Urinary bladder (tissue), 4 donors: ENCODE results near the gene SIRT2. TPM values are rescaled to one million over a fixed set of nuclear protein-coding genes. Genes with fewer than 3 reads are reported as not detected.

Source experiments
- DNase-seq: peaks from one replicate; pipeline ENCODE4 v3.0.0-alpha.2; 2015; ENCODE audit errors: extremely low spot score
- H3K27ac ChIP-seq: one replicate; pipeline ENCODE4 v1.5.1; 2013; ENCODE audit warnings: low read depth, mild to moderate bottlenecking, moderate library complexity
- H3K36me3 ChIP-seq: one replicate; pipeline ENCODE4 v1.6.1; 2013; ENCODE audit warnings: mild to moderate bottlenecking, moderate library complexity; ENCODE audit not compliant: insufficient read depth
- H3K4me1 ChIP-seq: one replicate; pipeline ENCODE4 v1.6.1; 2013; ENCODE audit warnings: mild to moderate bottlenecking, moderate library complexity; ENCODE audit not compliant: insufficient read depth
- H3K4me3 ChIP-seq: one replicate; pipeline ENCODE4 v1.5.1; 2013; ENCODE audit warnings: low read depth, low read length
- WGBS: extraction: QIAGEN DNeasy Blood & Tissue Kit; methylation state at CpG from one replicate; pipeline ENCODE4 v1.1.7; 2013; 5-methylcytosine and 5-hydroxymethylcytosine counted together
- polyA plus RNA-seq: library from polyadenylated mRNA; stranded (reverse); fragments of 200-250 nt; gene quantifications from one replicate; pipeline ENCODE4 v1.2.3, GENCODE V29; 2013
- total RNA-seq: library from RNA; depleted of rRNA; stranded (reverse); fragments of >200 nt; gene quantifications from one replicate; pipeline ENCODE4 v1.2.3, GENCODE V29; 2014
- donor health status: healthy with polysubstance abuse.
- donor health status: healthy.

Gene SIRT2
- total and polyA plus RNA-seq, 2 donors, result 39.8 to 67.6 TPM

GRCh38 chr19:38844093-38844686, 55.2 kb downstream of the SIRT2 start:
- H3K4me1 ChIP-seq, result no peaks in the 10 kb centered on the region
- no peak overlapping the region for H3K4me3 ChIP-seq
- H3K27ac ChIP-seq, result no peak overlapping the region
- 90% methylated on average over 11 of the region's 11 CpGs for WGBS
- no peak for DNase-seq
- H3K36me3 ChIP-seq, result peaks cover 17% of the 10 kb centered on the region

GRCh38 chr19:38843175-38843758, 56.2 kb downstream of the SIRT2 start:
- WGBS, result 95% methylated on average over 9 of the region's 9 CpGs
- Histone ChIP-seq H3K27ac (no peak overlapping the region), H3K36me3 (peaks cover 17% of the 10 kb centered on the region), H3K4me3 (no peak overlapping the region), H3K4me1 (no peaks in the 10 kb centered on the region)
- no peak for DNase-seq

- 88% methylated on average over 17 of the region's 17 CpGs for WGBS
- no peak for DNase-seq
- Histone ChIP-seq H3K4me1 (no peaks in the 10 kb centered on the region), H3K36me3 (peaks cover 20% of the 10 kb centered on the region), H3K4me3 (no peak overlapping the region), H3K27ac (no peak overlapping the region)
Observed at GRCh38 chr19:38842439-38843174, 56.8 kb downstream of the SIRT2 start.

GRCh38 chr19:38841787-38842438, 57.5 kb downstream of the SIRT2 start:
- H3K36me3 ChIP-seq, result peaks cover 20% of the 10 kb centered on the region

GRCh38 chr19:38841180-38841766, 58.1 kb downstream of the SIRT2 start:
- no peak overlapping the region for H3K27ac ChIP-seq
- 93% methylated on average over 12 of the region's 12 CpGs for WGBS
- H3K4me1 ChIP-seq, result no peaks in the 10 kb centered on the region
- peaks cover 19% of the 10 kb centered on the region for H3K36me3 ChIP-seq
- H3K4me3 ChIP-seq, result no peak overlapping the region
- no peak for DNase-seq

More at GRCh38 chr19:38841787-38842438, 57.5 kb downstream of the SIRT2 start:
- Histone ChIP-seq H3K4me3 (no peak overlapping the region), H3K27ac (no peak overlapping the region), H3K4me1 (no peaks in the 10 kb centered on the region)
- DNase-seq, result no peak
- 90% methylated on average over 19 of the region's 19 CpGs for WGBS

GRCh38 chr19:38840583-38840968, 58.8 kb downstream of the SIRT2 start:
- Histone ChIP-seq H3K4me3 (no peak overlapping the region), H3K4me1 (no peaks in the 10 kb centered on the region), H3K36me3 (peaks cover 17% of the 10 kb centered on the region), H3K27ac (no peak overlapping the region)
- no peak for DNase-seq
- WGBS, result 86% methylated on average over 5 of the region's 5 CpGs

GRCh38 chr19:38839816-38840582, 59.4 kb downstream of the SIRT2 start:
- Histone ChIP-seq H3K27ac (no peak overlapping the region), H3K4me3 (no peak overlapping the region), H3K4me1 (no peaks in the 10 kb centered on the region), H3K36me3 (peaks cover 17% of the 10 kb centered on the region)
- 81% methylated on average over 28 of the region's 28 CpGs for WGBS
- no peak for DNase-seq

GRCh38 chr19:38838986-38839761, 60.2 kb downstream of the SIRT2 start:
- Histone ChIP-seq H3K36me3 (peaks cover 17% of the 10 kb centered on the region), H3K4me1 (no peaks in the 10 kb centered on the region), H3K4me3 (no peak overlapping the region), H3K27ac (no peak overlapping the region)
- 83% methylated on average over 12 of the region's 12 CpGs for WGBS
- no peak for DNase-seq

- Histone ChIP-seq H3K27ac (no peak overlapping the region), H3K4me3 (no peak overlapping the region), H3K36me3 (peaks cover 14% of the 10 kb centered on the region), H3K4me1 (no peaks in the 10 kb centered on the region)
- 77% methylated on average over 19 of the region's 19 CpGs for WGBS
- DNase-seq, result no peak
Observed at GRCh38 chr19:38838208-38838985, 61.0 kb downstream of the SIRT2 start.

- DNase-seq, result no peak
- H3K4me3 ChIP-seq, result no peak overlapping the region
- H3K36me3 ChIP-seq, result peaks cover 11% of the 10 kb centered on the region
- 84% methylated on average over 7 of the region's 7 CpGs for WGBS
- no peak overlapping the region for H3K27ac ChIP-seq
- H3K4me1 ChIP-seq, result no peaks in the 10 kb centered on the region
Observed at GRCh38 chr19:38837656-38838121, 61.7 kb downstream of the SIRT2 start.

GRCh38 chr19:38836983-38837626, 62.3 kb downstream of the SIRT2 start:
- Histone ChIP-seq H3K27ac (no peak overlapping the region), H3K36me3 (peaks cover 10% of the 10 kb centered on the region), H3K4me1 (no peaks in the 10 kb centered on the region), H3K4me3 (no peak overlapping the region)
- WGBS, result 88% methylated on average over 6 of the region's 6 CpGs
- no peak for DNase-seq
